HUES48 (cell line): ENCODE data around the gene RASL10B.

Experiments
- H3K27ac ChIP-seq: one replicate; pipeline ENCODE4 v1.7.0; 2013; ENCODE audit warnings: low read depth, low read length, inconsistent platforms
- H3K27me3 ChIP-seq: 2 replicates; pipeline ENCODE4 v1.6.1; 2013; ENCODE audit warnings: mild to moderate bottlenecking, low read length; ENCODE audit not compliant: control insufficient read depth, insufficient read depth
- H3K36me3 ChIP-seq: 2 replicates; pipeline ENCODE4 v1.6.1; 2013; ENCODE audit warnings: low read length; ENCODE audit not compliant: control insufficient read depth, insufficient read depth
- H3K4me1 ChIP-seq: 2 replicates; pipeline ENCODE4 v1.6.1; 2013; ENCODE audit warnings: mild to moderate bottlenecking, low read length; ENCODE audit not compliant: control insufficient read depth, insufficient read depth
- H3K4me3 ChIP-seq: 2 replicates; pipeline ENCODE4 v1.5.1; 2013; ENCODE audit warnings: mild to moderate bottlenecking, low read depth, low read length
- H3K9ac ChIP-seq: 2 replicates; pipeline ENCODE4 v1.6.1; 2013; ENCODE audit warnings: mild to moderate bottlenecking, low read depth, low read length, moderate library complexity
- H3K9me3 ChIP-seq: 2 replicates; pipeline ENCODE4 v1.6.1; 2013; ENCODE audit warnings: low read length; ENCODE audit not compliant: control insufficient read depth, insufficient read depth

Gene RASL10B

GRCh38 chr17:35742896-35743477 is 11.5 kb downstream of the RASL10B start:
- Histone ChIP-seq H3K9me3 (0 out of 2 replicates have a peak, but pooled peaks cover 5% of the 10 kb centered on the region), H3K36me3 (no peaks in the 10 kb centered on the region), H3K27me3 (peaks cover 58% of the 10 kb centered on the region), H3K4me3 (no peak overlapping the region), H3K9ac (no peak overlapping the region), H3K4me1 (no peaks in the 10 kb centered on the region), H3K27ac (no peak overlapping the region)

- no peak overlapping the region for H3K9ac ChIP-seq
- H3K4me3 ChIP-seq, result no peak overlapping the region
- H3K4me1 ChIP-seq, result no peaks in the 10 kb centered on the region
- no peak overlapping the region for H3K27ac ChIP-seq
- peaks cover 50% of the 10 kb centered on the region for H3K27me3 ChIP-seq
- H3K9me3 ChIP-seq, result 0 out of 2 replicates have a peak, but pooled peaks cover 5% of the 10 kb centered on the region
- H3K36me3 ChIP-seq, result no peaks in the 10 kb centered on the region
These were observed 12.3 kb downstream of the RASL10B start for GRCh38 chr17:35743626-35744328.

- no peaks in the 10 kb centered on the region for H3K4me1 ChIP-seq
- no peak overlapping the region for H3K4me3 ChIP-seq
- H3K27ac ChIP-seq, result no peak overlapping the region
- no peak overlapping the region for H3K9ac ChIP-seq
- 0 out of 2 replicates have a peak, but pooled peaks cover 5% of the 10 kb centered on the region for H3K9me3 ChIP-seq
- H3K27me3 ChIP-seq, result peaks cover 46% of the 10 kb centered on the region
- H3K36me3 ChIP-seq, result no peaks in the 10 kb centered on the region
These were observed 13.4 kb downstream of the RASL10B start for GRCh38 chr17:35744830-35745229.

GRCh38 chr17:35745246-35745645 is 13.8 kb downstream of the RASL10B start:
- Histone ChIP-seq H3K27ac (no peak overlapping the region), H3K4me3 (no peak overlapping the region), H3K9ac (no peak overlapping the region), H3K36me3 (no peaks in the 10 kb centered on the region), H3K27me3 (peaks cover 46% of the 10 kb centered on the region), H3K9me3 (0 out of 2 replicates have a peak, but pooled peaks cover 5% of the 10 kb centered on the region), H3K4me1 (no peaks in the 10 kb centered on the region)

GRCh38 chr17:35745749-35746320 is 14.4 kb downstream of the RASL10B start:
- peaks cover 43% of the 10 kb centered on the region for H3K27me3 ChIP-seq
- H3K9ac ChIP-seq, result no peak overlapping the region
- H3K4me3 ChIP-seq, result no peak overlapping the region

GRCh38 chr17:35747540-35748017 is 16.1 kb downstream of the RASL10B start:
- no peak overlapping the region for H3K27ac ChIP-seq
- no peak overlapping the region for H3K4me3 ChIP-seq
- no peaks in the 10 kb centered on the region for H3K4me1 ChIP-seq
- H3K27me3 ChIP-seq, result peaks cover 25% of the 10 kb centered on the region
- no peaks in the 10 kb centered on the region for H3K36me3 ChIP-seq
- H3K9me3 ChIP-seq, result no peaks in the 10 kb centered on the region
- no peak overlapping the region for H3K9ac ChIP-seq

More at GRCh38 chr17:35745749-35746320, 14.4 kb downstream of the RASL10B start:
- H3K27ac ChIP-seq, result no peak overlapping the region
- H3K4me1 ChIP-seq, result no peaks in the 10 kb centered on the region
- H3K36me3 ChIP-seq, result no peaks in the 10 kb centered on the region
- H3K9me3 ChIP-seq, result no peaks in the 10 kb centered on the region

GRCh38 chr17:35748341-35748841 is 17.0 kb downstream of the RASL10B start:
- Histone ChIP-seq H3K9ac (no peak overlapping the region), H3K27me3 (peaks cover 17% of the 10 kb centered on the region), H3K4me1 (no peaks in the 10 kb centered on the region), H3K4me3 (no peak overlapping the region), H3K27ac (no peak overlapping the region), H3K9me3 (no peaks in the 10 kb centered on the region), H3K36me3 (no peaks in the 10 kb centered on the region)

GRCh38 chr17:35748979-35749378 is 17.5 kb downstream of the RASL10B start:
- Histone ChIP-seq H3K9ac (no peak overlapping the region), H3K4me1 (no peaks in the 10 kb centered on the region), H3K9me3 (no peaks in the 10 kb centered on the region), H3K36me3 (no peaks in the 10 kb centered on the region), H3K27ac (no peak overlapping the region), H3K27me3 (peaks cover 13% of the 10 kb centered on the region), H3K4me3 (no peak overlapping the region)

- no peaks in the 10 kb centered on the region for H3K9me3 ChIP-seq
- no peak overlapping the region for H3K27ac ChIP-seq
- peaks cover 13% of the 10 kb centered on the region for H3K27me3 ChIP-seq
- H3K4me3 ChIP-seq, result peak overlapping the region; percentile 37; the same call in 1 of the 2 replicates
- no peaks in the 10 kb centered on the region for H3K36me3 ChIP-seq
- no peaks in the 10 kb centered on the region for H3K4me1 ChIP-seq
- no peak overlapping the region for H3K9ac ChIP-seq
These were observed 18.3 kb downstream of the RASL10B start for GRCh38 chr17:35749560-35750412.

GRCh38 chr17:35750526-35751395 is 19.3 kb downstream of the RASL10B start:
- no peak overlapping the region for H3K4me3 ChIP-seq
- peaks cover 13% of the 10 kb centered on the region for H3K27me3 ChIP-seq
- no peak overlapping the region for H3K9ac ChIP-seq

More at GRCh38 chr17:35750526-35751395, 19.3 kb downstream of the RASL10B start:
- Histone ChIP-seq H3K9me3 (no peaks in the 10 kb centered on the region), H3K36me3 (no peaks in the 10 kb centered on the region), H3K4me1 (no peaks in the 10 kb centered on the region), H3K27ac (no peak overlapping the region)
